Gastroesophageal sphincter (tissue), 3 donors: ENCODE results near the gene SPART.

Experiments
- POLR2AphosphoS5 ChIP-seq: sonication (generic); formaldehyde crosslinking; IDR thresholded peaks from one replicate; pipeline ENCODE4 v1.6.1; 2017; ENCODE audit warnings: antibody characterized with exemption
- TF ChIP-seq, protein P1 (sequence below), 4 experiments: fragments of 200-600 bp in 2 of 4; fragments of 450-650 bp in 2 of 4; sonication (generic) in 1 of 4; IDR thresholded peaks; one replicate each; pipeline ENCODE4 v1.5.1; 2017 to 2019; ENCODE audit warnings: antibody characterized with exemption in 4 of 4, mild to moderate bottlenecking in 2 of 4, moderate library complexity in 2 of 4

DNA sequence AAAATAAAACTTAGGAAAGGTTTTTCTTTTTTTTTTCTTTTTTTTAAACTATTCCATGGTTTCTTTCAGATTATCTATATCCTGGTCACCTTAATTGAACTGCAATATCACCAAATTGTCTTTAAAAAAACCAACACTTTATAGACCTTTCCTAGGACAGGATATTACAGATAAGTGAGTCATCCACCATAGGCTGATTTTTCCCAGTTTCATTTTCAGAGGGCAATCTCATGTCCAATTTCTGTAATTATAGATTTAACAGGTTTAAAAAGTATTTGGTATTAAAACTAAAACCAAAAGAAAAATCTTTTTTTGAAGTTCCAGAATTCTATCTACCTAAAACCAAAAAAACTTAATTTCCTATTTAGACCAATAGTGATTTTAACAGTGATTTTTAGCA lies 13.2 kb downstream of the SPART start:
- TF ChIP-seq, protein P1, sequence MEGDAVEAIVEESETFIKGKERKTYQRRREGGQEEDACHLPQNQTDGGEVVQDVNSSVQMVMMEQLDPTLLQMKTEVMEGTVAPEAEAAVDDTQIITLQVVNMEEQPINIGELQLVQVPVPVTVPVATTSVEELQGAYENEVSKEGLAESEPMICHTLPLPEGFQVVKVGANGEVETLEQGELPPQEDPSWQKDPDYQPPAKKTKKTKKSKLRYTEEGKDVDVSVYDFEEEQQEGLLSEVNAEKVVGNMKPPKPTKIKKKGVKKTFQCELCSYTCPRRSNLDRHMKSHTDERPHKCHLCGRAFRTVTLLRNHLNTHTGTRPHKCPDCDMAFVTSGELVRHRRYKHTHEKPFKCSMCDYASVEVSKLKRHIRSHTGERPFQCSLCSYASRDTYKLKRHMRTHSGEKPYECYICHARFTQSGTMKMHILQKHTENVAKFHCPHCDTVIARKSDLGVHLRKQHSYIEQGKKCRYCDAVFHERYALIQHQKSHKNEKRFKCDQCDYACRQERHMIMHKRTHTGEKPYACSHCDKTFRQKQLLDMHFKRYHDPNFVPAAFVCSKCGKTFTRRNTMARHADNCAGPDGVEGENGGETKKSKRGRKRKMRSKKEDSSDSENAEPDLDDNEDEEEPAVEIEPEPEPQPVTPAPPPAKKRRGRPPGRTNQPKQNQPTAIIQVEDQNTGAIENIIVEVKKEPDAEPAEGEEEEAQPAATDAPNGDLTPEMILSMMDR (IDR thresholded peaks at IDR 0.05), result no peak
- no peak for TF ChIP-seq POLR2AphosphoS5
